Body of pancreas (tissue), 4 donors: ENCODE results near the gene EVX2.

Experiments used
- CTCF ChIP-seq, 7 experiments: fragments of 450-650 bp in 4 of 7; fragments of 200-600 bp in 3 of 7; sonication (generic) in 3 of 7; IDR thresholded peaks; one replicate each; pipeline ENCODE4 v1.5.1; 2016 to 2019; ENCODE audit warnings: antibody characterized with exemption in 7 of 7
- POLR2A ChIP-seq, 3 donors: fragments of 450-650 bp; IDR thresholded peaks; one replicate each; pipeline ENCODE4 v1.6.1; 2016; ENCODE audit warnings: antibody characterized with exemption in 3 of 3, mild to moderate bottlenecking in 2 of 3

DNA sequence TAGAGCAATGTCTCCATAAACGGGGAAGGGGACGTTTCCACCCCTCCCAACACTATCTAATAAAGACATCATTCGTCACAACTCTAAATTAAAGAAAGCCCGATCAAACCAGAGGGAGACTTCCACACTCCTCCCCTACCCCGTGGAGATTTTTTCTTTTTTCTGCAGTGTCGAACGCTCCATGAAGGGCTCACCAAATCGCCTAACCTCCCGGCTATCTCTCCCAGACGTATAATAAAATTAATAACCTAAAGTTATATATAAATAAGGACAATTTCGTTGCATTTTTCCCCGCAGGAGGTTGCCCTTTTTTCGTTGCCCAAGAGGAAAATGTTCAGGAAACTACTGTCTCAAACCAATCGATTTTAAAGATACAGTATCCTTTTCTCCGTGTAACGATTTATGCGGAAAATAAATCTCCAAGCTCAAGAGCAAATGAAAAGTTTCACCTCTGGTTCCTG lies 2.4 kb downstream of the EVX2 start:
- TF ChIP-seq CTCF (IDR thresholded peaks at IDR 0.05) = no peak
- TF ChIP-seq POLR2A (IDR thresholded peaks at IDR 0.05) = no peak
